HepG2 (cell line): ENCODE results near the gene HTRA2. TPM values are rescaled to one million over a fixed set of nuclear protein-coding genes. Genes with fewer than 3 reads are reported as not detected.

ENCODE experiments used
- AHR ChIP-seq: IDR thresholded peaks from 2 replicates; pipeline ENCODE4 v1.6.1; 2018; ENCODE audit warnings: missing genetic modification reagents, missing compliant biosample characterization
- ARHGAP35 ChIP-seq: sonication (generic); formaldehyde crosslinking; IDR thresholded peaks from 2 replicates; pipeline ENCODE4 v1.9.0; 2022; ENCODE audit warnings: mild to moderate bottlenecking, inconsistent platforms, moderate library complexity, missing genetic modification reagents, borderline replicate concordance
- FOXA1 ChIP-seq, 2 experiments: fragments of 450-650 bp in 1 of 2; sonication (generic) in 1 of 2; formaldehyde crosslinking in 1 of 2; IDR thresholded peaks; 2 replicates each; pipeline versions ENCODE4 v1.4.0 to v1.6.1; 2016 to 2020; ENCODE audit warnings: missing genetic modification reagents in 1 of 2
- FOXM1 ChIP-seq: sonication (generic); formaldehyde crosslinking; IDR thresholded peaks from 2 replicates; pipeline ENCODE4 v1.5.0; 2020; ENCODE audit warnings: missing genetic modification reagents
- FOXO1 ChIP-seq: sonication (generic); formaldehyde crosslinking; IDR thresholded peaks from 2 replicates; pipeline ENCODE4 v1.4.0; 2020; ENCODE audit warnings: missing genetic modification reagents
- MYNN ChIP-seq: sonication (generic); formaldehyde crosslinking; IDR thresholded peaks from 2 replicates; pipeline ENCODE4 v1.4.0; 2020; ENCODE audit warnings: mild to moderate bottlenecking, low read depth, missing genetic modification reagents
- PCBP2 ChIP-seq: fragments of 200-400 bp; formaldehyde crosslinking; optimal IDR thresholded peaks from 2 replicates; pipeline ENCODE3; 2018; ENCODE audit warnings: low read length, low read depth; ENCODE audit not compliant: poor library complexity, severe bottlenecking
- RBAK ChIP-seq: sonication (generic); formaldehyde crosslinking; IDR thresholded peaks from 2 replicates; pipeline ENCODE4 v1.5.1; 2020; ENCODE audit warnings: mild to moderate bottlenecking, missing genetic modification reagents
- SAP130 ChIP-seq: IDR thresholded peaks from 2 replicates; pipeline ENCODE4 v1.6.1; 2016; ENCODE audit warnings: low read depth
- SKI ChIP-seq: fragments of 450-650 bp; IDR thresholded peaks from one replicate; pipeline ENCODE4 v1.6.1; 2018; ENCODE audit warnings: mild to moderate bottlenecking; ENCODE audit not compliant: partially characterized antibody
- TEAD3 ChIP-seq: optimal IDR thresholded peaks from 2 replicates; pipeline ENCODE3; 2016; ENCODE audit warnings: borderline replicate concordance
- THYN1 ChIP-seq: sonication (generic); formaldehyde crosslinking; IDR thresholded peaks from 2 replicates; pipeline ENCODE4 v1.8.1; 2023; ENCODE audit warnings: low read depth, mild to moderate bottlenecking, moderate library complexity, missing genetic modification reagents, borderline replicate concordance
- ZBTB1 ChIP-seq: sonication (generic); formaldehyde crosslinking; IDR thresholded peaks from 2 replicates; pipeline ENCODE4 v1.4.0; 2020; ENCODE audit warnings: missing genetic modification reagents, borderline replicate concordance
- ZFP1 ChIP-seq: IDR thresholded peaks from 2 replicates; pipeline ENCODE4 v1.6.1; 2016
- ZFP36 ChIP-seq: fragments of 150-350 bp; IDR thresholded peaks from 2 replicates; pipeline ENCODE4 v1.6.1; 2018; ENCODE audit warnings: borderline replicate concordance, low read length, low read depth; ENCODE audit not compliant: partially characterized antibody
- ZNF3 ChIP-seq: IDR thresholded peaks from 2 replicates; pipeline ENCODE4 v1.7.0; 2017; ENCODE audit warnings: inconsistent platforms
- ZNF354B ChIP-seq: sonication (generic); formaldehyde crosslinking; IDR thresholded peaks from 2 replicates; pipeline ENCODE4 v1.8.0; 2022; ENCODE audit warnings: mild to moderate bottlenecking, missing genetic modification reagents
- ZNF382 ChIP-seq: sonication (generic); formaldehyde crosslinking; IDR thresholded peaks from 2 replicates; pipeline ENCODE4 v1.5.0; 2020; ENCODE audit warnings: missing genetic modification reagents, mild to moderate bottlenecking, borderline replicate concordance
- ZNF44 ChIP-seq: sonication (generic); formaldehyde crosslinking; IDR thresholded peaks from 2 replicates; pipeline ENCODE4 v1.5.1; 2020; ENCODE audit warnings: mild to moderate bottlenecking, missing genetic modification reagents
- ZNF607 ChIP-seq: sonication (generic); formaldehyde crosslinking; IDR thresholded peaks from 2 replicates; pipeline ENCODE4 v1.5.1; 2020; ENCODE audit warnings: missing genetic modification reagents, mild to moderate bottlenecking, borderline replicate concordance
- ZNF703 ChIP-seq: sonication (generic); formaldehyde crosslinking; IDR thresholded peaks from 2 replicates; pipeline ENCODE4 v1.5.1; 2020; ENCODE audit warnings: missing genetic modification reagents, mild to moderate bottlenecking, moderate library complexity, borderline replicate concordance
- ZNF776 ChIP-seq: sonication (generic); formaldehyde crosslinking; IDR thresholded peaks from 2 replicates; pipeline ENCODE4 v1.4.0; 2020; ENCODE audit warnings: mild to moderate bottlenecking, missing genetic modification reagents
- polyA plus RNA-seq, 8 experiments: library from polyadenylated mRNA; depleted of rRNA in 3 of 8; stranded (reverse) in 7 of 8; unstranded in 1 of 8; fragments of >200 nt; fragmentation: Illumina TruSeq in 4 of 8; extraction: Trizol in 4 of 8; gene quantifications; 2 replicates each; pipeline versions ENCODE4 v1.2.1 to v1.2.3, GENCODE V29; 2011 to 2016; ENCODE audit warnings: low read depth in 4 of 8, missing spikeins in 1 of 8, mixed read lengths in 1 of 8; ENCODE audit not compliant: insufficient read depth in 1 of 8
- total RNA-seq, 5 experiments: library from RNA; depleted of rRNA; stranded (reverse); fragments of >200 nt; fragmentation: Illumina TruSeq; extraction: Trizol; gene quantifications; 2 replicates each; pipeline ENCODE4 v1.2.3, GENCODE V29; 2016; ENCODE audit warnings: low read depth in 1 of 5
- TF ChIP-seq, protein P1 (sequence below): sonication (generic); formaldehyde crosslinking; IDR thresholded peaks from 2 replicates; pipeline ENCODE4 v1.4.0; 2020; ENCODE audit warnings: mild to moderate bottlenecking, missing genetic modification reagents
- TF ChIP-seq, protein P2 (sequence below): sonication (generic); formaldehyde crosslinking; conservative IDR thresholded peaks from 2 replicates; pipeline ENCODE4 v1.5.0; 2020; ENCODE audit warnings: missing genetic modification reagents
- TF ChIP-seq, protein P3 (sequence below): sonication (generic); formaldehyde crosslinking; IDR thresholded peaks from 2 replicates; pipeline ENCODE4 v1.8.1; 2023; ENCODE audit warnings: mild to moderate bottlenecking, inconsistent platforms, moderate library complexity, missing genetic modification reagents, borderline replicate concordance
- TF ChIP-seq, protein P4 (sequence below): sonication (generic); formaldehyde crosslinking; IDR thresholded peaks from 2 replicates; pipeline ENCODE4 v1.8.0; 2022; ENCODE audit warnings: mild to moderate bottlenecking, missing genetic modification reagents, moderate library complexity
- TF ChIP-seq, protein P5 (sequence below): sonication (generic); formaldehyde crosslinking; IDR thresholded peaks from 2 replicates; pipeline ENCODE4 v1.4.0; 2020; ENCODE audit warnings: missing genetic modification reagents

HTRA2 gene
- total and polyA plus RNA-seq, 2 of the 13 experiments (the other 11 are each of a cell fraction or from before 2014, with no cell fraction given), result 47.7 to 50.3 TPM

DNA sequence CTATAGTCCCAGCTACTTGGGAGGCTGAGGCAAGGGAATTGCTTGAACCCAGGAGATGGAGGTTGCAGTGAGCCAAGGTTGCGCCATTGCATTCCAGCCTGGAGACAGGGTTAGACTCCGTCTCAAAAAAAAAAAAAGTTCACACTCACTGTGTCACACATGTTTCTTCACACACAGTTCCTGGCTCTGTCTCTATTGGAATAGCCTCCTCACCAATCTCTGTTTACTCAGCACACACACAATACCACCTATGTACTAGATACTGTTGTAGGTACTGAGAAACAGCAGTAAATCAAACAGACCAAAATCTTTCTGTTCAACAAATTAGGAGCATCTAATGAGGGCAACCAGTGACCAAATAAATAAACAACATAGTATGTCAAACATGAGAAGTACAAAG is 43.6 kb upstream of the HTRA2 start (continued):
- TF ChIP-seq ZNF703, result no peak
- TF ChIP-seq MYNN (CRISPR knock-in tag), result no peak
- TF ChIP-seq ZNF3 (CRISPR knock-in tag), result no peak
- no peak for TF ChIP-seq ZNF776 (CRISPR knock-in tag)
- TF ChIP-seq ZFP36, result no peak
- TF ChIP-seq, protein P1, sequence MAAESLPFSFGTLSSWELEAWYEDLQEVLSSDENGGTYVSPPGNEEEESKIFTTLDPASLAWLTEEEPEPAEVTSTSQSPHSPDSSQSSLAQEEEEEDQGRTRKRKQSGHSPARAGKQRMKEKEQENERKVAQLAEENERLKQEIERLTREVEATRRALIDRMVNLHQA (CRISPR knock-in tag), result no peak
- TF ChIP-seq AHR (CRISPR knock-in tag), result no peak
- TF ChIP-seq ZFP1, result no peak
- no peak for TF ChIP-seq THYN1 (CRISPR knock-in tag)
- TF ChIP-seq, protein P2, sequence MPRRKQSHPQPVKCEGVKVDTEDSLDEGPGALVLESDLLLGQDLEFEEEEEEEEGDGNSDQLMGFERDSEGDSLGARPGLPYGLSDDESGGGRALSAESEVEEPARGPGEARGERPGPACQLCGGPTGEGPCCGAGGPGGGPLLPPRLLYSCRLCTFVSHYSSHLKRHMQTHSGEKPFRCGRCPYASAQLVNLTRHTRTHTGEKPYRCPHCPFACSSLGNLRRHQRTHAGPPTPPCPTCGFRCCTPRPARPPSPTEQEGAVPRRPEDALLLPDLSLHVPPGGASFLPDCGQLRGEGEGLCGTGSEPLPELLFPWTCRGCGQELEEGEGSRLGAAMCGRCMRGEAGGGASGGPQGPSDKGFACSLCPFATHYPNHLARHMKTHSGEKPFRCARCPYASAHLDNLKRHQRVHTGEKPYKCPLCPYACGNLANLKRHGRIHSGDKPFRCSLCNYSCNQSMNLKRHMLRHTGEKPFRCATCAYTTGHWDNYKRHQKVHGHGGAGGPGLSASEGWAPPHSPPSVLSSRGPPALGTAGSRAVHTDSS (CRISPR knock-in tag), result no peak
- TF ChIP-seq TEAD3 (CRISPR knock-in tag), result peak; percentile 87
- TF ChIP-seq, protein P3, sequence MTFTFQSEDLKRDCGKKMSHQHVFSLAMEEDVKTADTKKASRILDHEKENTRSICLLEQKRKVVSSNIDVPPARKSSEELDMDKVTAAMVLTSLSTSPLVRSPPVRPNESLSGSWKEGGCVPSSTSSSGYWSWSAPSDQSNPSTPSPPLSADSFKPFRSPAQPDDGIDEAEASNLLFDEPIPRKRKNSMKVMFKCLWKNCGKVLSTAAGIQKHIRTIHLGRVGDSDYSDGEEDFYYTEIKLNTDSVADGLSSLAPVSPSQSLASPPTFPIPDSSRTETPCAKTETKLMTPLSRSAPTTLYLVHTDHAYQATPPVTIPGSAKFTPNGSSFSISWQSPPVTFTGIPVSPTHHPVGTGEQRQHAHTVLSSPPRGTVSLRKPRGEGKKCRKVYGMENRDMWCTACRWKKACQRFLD (CRISPR knock-in tag), result no peak
- peak; percentile 19 for TF ChIP-seq SKI
- no peak for TF ChIP-seq ZNF44 (CRISPR knock-in tag)
- TF ChIP-seq FOXM1, result no peak
- 0 out of 2 replicates have a peak, but pooled peaks have one; percentile 14 for TF ChIP-seq FOXO1 (CRISPR knock-in tag)
- TF ChIP-seq PCBP2, result no peak
- TF ChIP-seq ZNF382 (CRISPR knock-in tag), result no peak
- TF ChIP-seq ZNF354B, result no peak
- no peak for TF ChIP-seq RBAK (CRISPR knock-in tag)
- peak; percentile 52; the same call in 1 of the 2 replicates for TF ChIP-seq FOXA1 (IDR thresholded peaks at IDR 0.05)
- TF ChIP-seq FOXA1 (CRISPR knock-in tag; IDR thresholded peaks at IDR 0.05), result peak; percentile 88
- TF ChIP-seq, protein P4, sequence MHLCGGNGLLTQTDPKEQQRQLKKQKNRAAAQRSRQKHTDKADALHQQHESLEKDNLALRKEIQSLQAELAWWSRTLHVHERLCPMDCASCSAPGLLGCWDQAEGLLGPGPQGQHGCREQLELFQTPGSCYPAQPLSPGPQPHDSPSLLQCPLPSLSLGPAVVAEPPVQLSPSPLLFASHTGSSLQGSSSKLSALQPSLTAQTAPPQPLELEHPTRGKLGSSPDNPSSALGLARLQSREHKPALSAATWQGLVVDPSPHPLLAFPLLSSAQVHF, result no peak
- TF ChIP-seq ZBTB1 (CRISPR knock-in tag), result no peak
- no peak for TF ChIP-seq ARHGAP35 (CRISPR knock-in tag)
- TF ChIP-seq ZNF607 (CRISPR knock-in tag), result no peak
- TF ChIP-seq, protein P5, sequence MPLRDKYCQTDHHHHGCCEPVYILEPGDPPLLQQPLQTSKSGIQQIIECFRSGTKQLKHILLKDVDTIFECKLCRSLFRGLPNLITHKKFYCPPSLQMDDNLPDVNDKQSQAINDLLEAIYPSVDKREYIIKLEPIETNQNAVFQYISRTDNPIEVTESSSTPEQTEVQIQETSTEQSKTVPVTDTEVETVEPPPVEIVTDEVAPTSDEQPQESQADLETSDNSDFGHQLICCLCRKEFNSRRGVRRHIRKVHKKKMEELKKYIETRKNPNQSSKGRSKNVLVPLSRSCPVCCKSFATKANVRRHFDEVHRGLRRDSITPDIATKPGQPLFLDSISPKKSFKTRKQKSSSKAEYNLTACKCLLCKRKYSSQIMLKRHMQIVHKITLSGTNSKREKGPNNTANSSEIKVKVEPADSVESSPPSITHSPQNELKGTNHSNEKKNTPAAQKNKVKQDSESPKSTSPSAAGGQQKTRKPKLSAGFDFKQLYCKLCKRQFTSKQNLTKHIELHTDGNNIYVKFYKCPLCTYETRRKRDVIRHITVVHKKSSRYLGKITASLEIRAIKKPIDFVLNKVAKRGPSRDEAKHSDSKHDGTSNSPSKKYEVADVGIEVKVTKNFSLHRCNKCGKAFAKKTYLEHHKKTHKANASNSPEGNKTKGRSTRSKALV (CRISPR knock-in tag), result no peak
- TF ChIP-seq SAP130, result peak; percentile 41; the same call in 1 of the 2 replicates
